A549 treated with AZD9567 at 1 μM for 4 hours (cell line): ENCODE results near the gene ITSN2. TPM values are rescaled to one million over a fixed set of nuclear protein-coding genes. Genes with fewer than 3 reads are reported as not detected.

Source experiments
- total RNA-seq: library from RNA; stranded (reverse); fragments of 200-300 nt; extraction: Qiagen RNA extraction; gene quantifications from 5 replicates; pipeline ENCODE4 v1.2.3, GENCODE V29; 2022; ENCODE audit not compliant: insufficient read depth

ITSN2 gene
- 15.3 to 24.8 TPM (median 21.4 TPM) in 5 replicates for total RNA-seq

GRCh38 chr2:24360050-24360962, at the start of gene ITSN2:
TSS of gene ITSN2 (minus strand) at chr2:24360536. CDS start at chr2:24328082, 32,454 bp downstream.

DNA sequence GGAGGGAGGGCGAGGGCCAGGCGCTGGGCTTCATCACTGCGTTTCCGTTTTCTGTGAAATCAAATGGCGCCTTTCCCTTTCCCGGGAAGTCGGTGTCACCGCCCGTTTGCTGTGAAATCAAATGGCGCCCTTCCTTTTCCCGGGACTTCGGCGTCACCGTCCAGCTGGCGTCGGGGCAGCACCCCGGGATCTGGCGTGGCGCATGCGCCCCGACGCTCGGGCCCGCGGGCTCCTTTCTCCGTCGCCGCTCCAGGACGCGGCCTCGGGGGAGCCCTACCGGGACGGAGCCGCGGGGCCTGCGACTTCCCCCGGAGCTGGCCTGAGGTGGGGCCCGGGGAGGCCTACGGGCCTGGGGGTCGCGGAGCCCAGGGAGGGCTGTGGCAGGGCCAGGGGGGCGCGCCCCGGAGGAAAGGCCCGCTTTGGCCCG, 185.5 kb downstream of the ITSN2 start, which contains the start of gene FAM228A:
FAM228A (plus strand) TSS at position 203 of the 427 bp plus-strand sequence. CDS start 428 bp downstream, outside the sequence.

Other genes starting within 250 kb of the ITSN2 start
- 1.2 to 1.9 TPM (median 1.6 TPM) in 4 of 5 replicates, not detected in the other for gene PFN4, start 237.2 kb downstream of the ITSN2 start, total RNA-seq
- gene FAM228B, start 237.1 kb downstream of the ITSN2 start, total RNA-seq: 2.0 to 2.7 TPM (median 2.2 TPM) in 4 of 5 replicates, not detected in the other
- gene FAM228A, start 185.5 kb downstream of the ITSN2 start, total RNA-seq: not detected in 5 replicates
- gene NCOA1, start 130.7 kb upstream of the ITSN2 start, total RNA-seq: 7.6 to 12.0 TPM (median 10.2 TPM) in 5 replicates